Panc1 (cell line): ENCODE data around the gene ETFRF1. TPM values are rescaled to one million over a fixed set of nuclear protein-coding genes. Genes with fewer than 3 reads are reported as not detected.

ENCODE experiments used
- ATAC-seq: fragments of 200-7000 bp; cut with Tn5 transposase; 2 replicates; pipeline ENCODE4 v1.9.1; 2020; ENCODE audit warnings: mild to moderate bottlenecking, moderate library complexity
- BruUV-seq: library from RNA; stranded (reverse); fragments of 400-500 nt; replicated peaks from 2 replicates; lab custom pipeline; 2021; lab: Mats Ljungman, UMichigan
- CTCF ChIA-PET: fragments of 300-600 bp; sonication (Branson Sonifier 250); formaldehyde crosslinking; loops from one replicate; lab custom pipeline; 2022; ENCODE audit warnings: antibody characterized with exemption; lab: Charles Lee
- POLR2A ChIA-PET: fragments of 300-600 bp; sonication (Branson Sonifier 250); formaldehyde crosslinking; loops from one replicate; lab custom pipeline; 2022; ENCODE audit warnings: antibody characterized with exemption; lab: Charles Lee
- DNase-seq: peaks from one replicate; pipeline ENCODE4 v3.0.0-alpha.2; 2010; ENCODE audit warnings: low read depth, low spot score
- H3K27ac ChIP-seq: 2 replicates; pipeline ENCODE4 v1.5.1; 2011; ENCODE audit warnings: mild to moderate bottlenecking, low read length, inconsistent platforms
- H3K27me3 ChIP-seq: fragments of 200-500 bp; sonication (Bioruptor generic); 2 replicates; pipeline ENCODE4 v1.6.0; 2014; ENCODE audit warnings: low read length, inconsistent platforms; ENCODE audit not compliant: control insufficient read depth, insufficient read depth
- H3K36me3 ChIP-seq: fragments of 200-500 bp; sonication (Bioruptor generic); 2 replicates; pipeline ENCODE4 v1.5.1; 2014; ENCODE audit warnings: inconsistent platforms, mild to moderate bottlenecking, low read length, moderate library complexity; ENCODE audit not compliant: control insufficient read depth, insufficient read depth
- H3K4me1 ChIP-seq: 2 replicates; pipeline ENCODE4 v1.5.1; 2011; ENCODE audit warnings: inconsistent platforms, mild to moderate bottlenecking, low read length, moderate library complexity; ENCODE audit not compliant: control insufficient read depth, insufficient read depth
- H3K4me3 ChIP-seq, 2 experiments: 2 replicates each; pipeline ENCODE4 v1.5.1; 2011 to 2012; ENCODE audit warnings: low read depth in 2 of 2, low read length in 2 of 2, mild to moderate bottlenecking in 2 of 2, inconsistent platforms in 1 of 2, moderate library complexity in 1 of 2
- H3K9me3 ChIP-seq: fragments of 200-500 bp; sonication (Bioruptor generic); 2 replicates; pipeline ENCODE4 v1.5.1; 2014; ENCODE audit warnings: low read depth, mild to moderate bottlenecking, inconsistent platforms, low read length, moderate library complexity; ENCODE audit not compliant: control insufficient read depth, insufficient read depth
- CTCF ChIP-seq: fragments of 450-650 bp; IDR thresholded peaks from 2 replicates; pipeline ENCODE4 v1.5.1; 2017; ENCODE audit warnings: mild to moderate bottlenecking
- POLR2AphosphoS5 ChIP-seq: IDR thresholded peaks from 2 replicates; pipeline ENCODE4 v1.6.1; 2012; ENCODE audit warnings: mild to moderate bottlenecking, low read depth, low read length, moderate library complexity
- REST ChIP-seq, 2 experiments: IDR thresholded peaks; 2 replicates each; pipeline ENCODE4 v1.6.1; 2011 to 2012; ENCODE audit warnings: low read depth in 2 of 2, control low read depth in 1 of 2, low read length in 1 of 2, mild to moderate bottlenecking in 1 of 2, moderate library complexity in 1 of 2; ENCODE audit not compliant: insufficient read depth in 1 of 2
- SIN3A ChIP-seq: IDR thresholded peaks from 2 replicates; pipeline ENCODE4 v1.6.1; 2012; ENCODE audit warnings: low read depth, mild to moderate bottlenecking, low read length, moderate library complexity, borderline replicate concordance; ENCODE audit not compliant: insufficient read depth
- TCF7L2 ChIP-seq: IDR thresholded peaks from 2 replicates; pipeline ENCODE4 v1.6.1; 2011; ENCODE audit warnings: mild to moderate bottlenecking, low read depth, low read length, inconsistent platforms
- in situ Hi-C: cut with HindIII; loops from 2 replicates; pipeline ENCODE4 v1.10.0; 2016; ENCODE audit warnings: low sequenced_read_pairs, low pct_unique_long_range_greater_than_20kb
- intact Hi-C: fragments of 100-400 bp; cut with micrococcal nuclease; formaldehyde crosslinking; loops from one replicate; pipeline ENCODE4 v1.10.0; 2022; ENCODE audit not compliant: unreplicated experiment
- total RNA-seq: library from RNA; stranded (reverse); gene quantifications from one replicate; pipeline ENCODE4 v1.2.1, GENCODE V29; 2021; ENCODE audit not compliant: unreplicated experiment

ETFRF1 gene
- total RNA-seq, 1 experiment from 2014 or later: 12.6 TPM

- intact Hi-C loops (no loop called here), in situ Hi-C loops (no loop called here)
- POLR2A ChIA-PET: interaction anchor here (0.6 kb wide), 1 partner anchor 127 kb away, joined by 3 read pairs; no protein-coding TSS in a partner anchor
- TF ChIP-seq SIN3A (no peak), CTCF (no peak), TCF7L2 (no peak), POLR2AphosphoS5 (no peak), REST (IDR thresholded peaks at IDR 0.05; ENCODE audit: insufficient read depth in 1 of 2, low read depth in 2 of 2, low read length in 1 of 2) (no peak)
- Histone ChIP-seq H3K36me3 (no peaks in the 10 kb centered on the region), H3K9me3 (no peaks in the 10 kb centered on the region), H3K27ac (no peak overlapping the region), H3K4me1 (no peaks in the 10 kb centered on the region), H3K27me3 (no peaks in the 10 kb centered on the region), H3K4me3 (no peak overlapping the region)
- DNase-seq (peak; percentile 75), ATAC-seq (peak; percentile 78)
- BruUV-seq: no TSS peak
- CTCF ChIA-PET: no interaction called here
Observed at GRCh38 chr12:25151476-25151875, 43.6 kb upstream of the ETFRF1 start.

GRCh38 chr12:25152055-25152454, 43.0 kb upstream of the ETFRF1 start:
- H3K9me3 ChIP-seq: no peaks in the 10 kb centered on the region
- no peak overlapping the region for H3K4me3 ChIP-seq
- TF ChIP-seq SIN3A (no peak), POLR2AphosphoS5 (no peak), CTCF (no peak), REST (IDR thresholded peaks at IDR 0.05; ENCODE audit: insufficient read depth in 1 of 2, low read depth in 2 of 2, low read length in 1 of 2) (no peak), TCF7L2 (no peak)
- BruUV-seq: no TSS peak
- no peaks in the 10 kb centered on the region for H3K27me3 ChIP-seq
- ChIA-PET POLR2A (interaction anchor here (0.6 kb wide), 1 partner anchor 127 kb away, joined by 3 read pairs; no protein-coding TSS in a partner anchor), CTCF (no interaction called here)
- H3K27ac ChIP-seq: no peak overlapping the region
- no peak for DNase-seq
- intact Hi-C loops: no loop called here
- in situ Hi-C loops: no loop called here
- no peaks in the 10 kb centered on the region for H3K4me1 ChIP-seq
- no peak for ATAC-seq
- no peaks in the 10 kb centered on the region for H3K36me3 ChIP-seq
